H1 (cell line): ENCODE data around the gene PIF1.

Experiments used
- BACH1 ChIP-seq: IDR thresholded peaks from 2 replicates; pipeline ENCODE4 v1.6.1; 2012; ENCODE audit warnings: low read length, improper control_type of control experiment
- CTCF ChIP-seq, 3 experiments: IDR thresholded peaks; 1 replicate in 2 of 3; 2 replicates in 1 of 3; pipeline versions ENCODE4 v1.5.1 to v1.6.1; 2011; ENCODE audit warnings: low read length in 3 of 3, mild to moderate bottlenecking in 3 of 3, inconsistent platforms in 2 of 3, low read depth in 1 of 3, moderate library complexity in 1 of 3; ENCODE audit not compliant: insufficient read depth in 1 of 3; ENCODE audit errors: control extremely low read depth in 1 of 3
- EP300 ChIP-seq, 2 experiments: IDR thresholded peaks; 1 replicate in 1 of 2; 2 replicates in 1 of 2; pipeline ENCODE4 v1.6.1; 2011 to 2012; ENCODE audit warnings: low read depth in 2 of 2, low read length in 2 of 2, mild to moderate bottlenecking in 2 of 2, borderline replicate concordance in 1 of 2, inconsistent platforms in 1 of 2, moderate library complexity in 1 of 2
- EZH2 ChIP-seq: fragments of 200-600 bp; sonication (generic); IDR thresholded peaks from 2 replicates; pipeline ENCODE4 v1.7.1; 2012; ENCODE audit warnings: low read depth, mild to moderate bottlenecking, moderate library complexity, low read length, inconsistent platforms; ENCODE audit not compliant: severe bottlenecking
- NRF1 ChIP-seq: IDR thresholded peaks from 2 replicates; pipeline ENCODE4 v1.6.1; 2011; ENCODE audit warnings: mild to moderate bottlenecking, low read depth, low read length, improper control_type of control experiment
- SIN3A ChIP-seq, 2 experiments: IDR thresholded peaks in 1 of 2; conservative IDR thresholded peaks in 1 of 2; 2 replicates each; pipeline ENCODE4 v1.6.1; 2011 to 2012; ENCODE audit warnings: low read length in 2 of 2, improper control_type of control experiment in 1 of 2, low read depth in 1 of 2, mild to moderate bottlenecking in 1 of 2
- SRF ChIP-seq: IDR thresholded peaks from 2 replicates; pipeline ENCODE4 v1.6.1; 2011; ENCODE audit warnings: mild to moderate bottlenecking, low read depth, low read length, moderate library complexity
- YY1 ChIP-seq: IDR thresholded peaks from 2 replicates; pipeline ENCODE4 v1.6.1; 2011; ENCODE audit warnings: low read depth, mild to moderate bottlenecking, low read length
- ZNF274 ChIP-seq: IDR thresholded peaks from 2 replicates; pipeline ENCODE4 v1.7.0; 2012; ENCODE audit warnings: low read length, borderline replicate concordance; ENCODE audit errors: extremely low read depth
- TF ChIP-seq, protein P1 (sequence below): IDR thresholded peaks from 2 replicates; pipeline ENCODE4 v1.6.1; 2012; ENCODE audit warnings: inconsistent platforms

- TF ChIP-seq CTCF (IDR thresholded peaks at IDR 0.05; ENCODE audit: control extremely low read depth in 1 of 3, insufficient read depth in 1 of 3, low read depth in 1 of 3, low read length in 3 of 3) (no peak), BACH1 (no peak), EZH2 (no peak), NRF1 (no peak), ZNF274 (no peak), YY1 (no peak), EP300 (IDR thresholded peaks at IDR 0.05; ENCODE audit: borderline replicate concordance in 1 of 2, low read depth in 2 of 2, low read length in 2 of 2) (no peak), SIN3A (conservative IDR thresholded peaks at IDR 0.05 in 1 of 2, IDR thresholded peaks at IDR 0.05 in 1 of 2; ENCODE audit: low read depth in 1 of 2, low read length in 2 of 2) (no peak), SRF (no peak)
- TF ChIP-seq, protein P1, sequence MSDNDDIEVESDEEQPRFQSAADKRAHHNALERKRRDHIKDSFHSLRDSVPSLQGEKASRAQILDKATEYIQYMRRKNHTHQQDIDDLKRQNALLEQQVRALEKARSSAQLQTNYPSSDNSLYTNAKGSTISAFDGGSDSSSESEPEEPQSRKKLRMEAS = no peak
Measured at GRCh38 chr15:64869501-64869900, 44.1 kb upstream of the PIF1 start.
